Measurements from ENCODE around the gene CALN1.
A peak's percentile ranks its signal among the peaks of the same experiment; 100 is the strongest.
"Not testable (repeated sequence)": the region's sequence is repeated elsewhere in the genome, so short reads cannot be mapped to it uniquely, and the experiment has no call there.

Gene CALN1

DNA sequence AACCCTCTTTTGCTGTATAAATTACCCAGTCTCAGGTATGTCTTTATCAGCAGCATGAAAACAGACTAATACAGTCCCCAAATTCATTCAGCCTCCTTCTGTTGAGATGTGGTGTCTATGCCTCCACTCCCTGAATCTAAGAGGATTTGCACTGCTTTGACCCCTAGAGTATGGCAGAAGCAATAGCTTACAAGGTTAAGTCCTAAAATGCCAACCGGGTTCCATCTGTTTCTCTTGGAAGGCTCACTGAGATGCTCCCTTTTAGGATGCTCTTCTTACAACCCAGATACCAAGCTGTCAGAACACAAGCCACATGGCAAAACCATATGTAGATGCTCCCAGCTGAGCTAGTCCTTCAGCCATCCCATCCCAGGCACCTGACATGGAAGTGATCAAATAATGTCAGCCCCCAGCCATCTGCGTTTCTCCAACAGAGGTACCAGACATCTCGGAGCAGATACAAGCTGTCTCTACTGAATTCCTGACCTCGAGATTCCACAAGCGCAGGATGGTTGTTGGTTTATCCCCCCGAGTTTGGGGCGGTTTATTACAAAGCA, 20.2 kb downstream of the CALN1 start:
- H3K27me3 Mint-ChIP-seq, result no peaks in the 10 kb centered on the region
- H3K27ac Mint-ChIP-seq, result no peak overlapping the region
- no peaks in the 10 kb centered on the region for H3K4me1 Mint-ChIP-seq (ENCODE audit: low read depth)
- no peaks in the 10 kb centered on the region for H3K36me3 Mint-ChIP-seq (ENCODE audit: low read depth)
- peaks cover 5% of the 10 kb centered on the region for H3K9me3 Mint-ChIP-seq
- no peak overlapping the region for H3K4me3 Mint-ChIP-seq

DNA sequence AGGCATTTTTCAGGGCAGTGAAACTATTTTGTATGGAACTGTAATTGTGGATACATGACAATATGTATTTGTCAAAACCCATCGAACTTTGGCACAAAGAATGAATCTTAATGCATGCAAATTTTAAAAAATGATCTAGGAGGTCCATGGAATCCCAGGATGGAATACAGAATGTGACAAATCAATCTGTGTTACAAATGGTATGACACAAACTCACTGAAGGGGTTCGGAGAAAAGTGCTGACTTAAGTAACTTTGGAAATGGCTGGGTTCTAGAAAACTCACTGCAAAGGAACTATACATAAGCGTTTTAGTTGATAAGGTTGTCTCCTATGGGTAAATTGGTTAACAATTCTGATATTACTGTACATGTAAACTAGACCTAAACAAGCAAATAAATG, 26.0 kb downstream of the CALN1 start:
- Mint-ChIP-seq H3K27ac (no peak overlapping the region), H3K4me3 (no peak overlapping the region), H3K36me3 (ENCODE audit: low read depth) (no peaks in the 10 kb centered on the region), H3K4me1 (ENCODE audit: low read depth) (no peaks in the 10 kb centered on the region), H3K9me3 (peaks cover 4% of the 10 kb centered on the region), H3K27me3 (no peaks in the 10 kb centered on the region)

DNA sequence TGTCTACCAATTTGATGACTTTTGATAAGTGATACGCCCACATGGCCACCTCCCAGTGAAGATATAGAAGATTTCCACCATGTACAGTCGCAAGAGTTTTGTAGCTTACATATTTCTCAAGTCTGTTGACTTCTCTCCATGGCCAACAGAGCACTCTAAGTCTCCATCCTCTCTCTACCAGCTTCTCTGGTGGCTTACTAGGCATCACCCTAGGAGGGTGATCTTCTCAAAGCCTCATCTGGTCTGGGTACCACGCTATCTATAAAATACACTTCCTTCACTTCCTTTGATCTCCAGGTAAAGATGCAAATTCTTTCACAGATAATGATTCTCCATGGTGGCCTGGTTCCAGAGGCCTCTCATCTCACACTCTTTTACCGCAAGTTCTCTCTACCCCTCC, 49.9 kb downstream of the CALN1 start:
- Mint-ChIP-seq H3K4me3 (no peak overlapping the region), H3K27me3 (no peaks in the 10 kb centered on the region), H3K9me3 (no peaks in the 10 kb centered on the region), H3K27ac (no peak overlapping the region), H3K36me3 (ENCODE audit: low read depth) (no peaks in the 10 kb centered on the region), H3K4me1 (ENCODE audit: low read depth) (no peaks in the 10 kb centered on the region)

DNA sequence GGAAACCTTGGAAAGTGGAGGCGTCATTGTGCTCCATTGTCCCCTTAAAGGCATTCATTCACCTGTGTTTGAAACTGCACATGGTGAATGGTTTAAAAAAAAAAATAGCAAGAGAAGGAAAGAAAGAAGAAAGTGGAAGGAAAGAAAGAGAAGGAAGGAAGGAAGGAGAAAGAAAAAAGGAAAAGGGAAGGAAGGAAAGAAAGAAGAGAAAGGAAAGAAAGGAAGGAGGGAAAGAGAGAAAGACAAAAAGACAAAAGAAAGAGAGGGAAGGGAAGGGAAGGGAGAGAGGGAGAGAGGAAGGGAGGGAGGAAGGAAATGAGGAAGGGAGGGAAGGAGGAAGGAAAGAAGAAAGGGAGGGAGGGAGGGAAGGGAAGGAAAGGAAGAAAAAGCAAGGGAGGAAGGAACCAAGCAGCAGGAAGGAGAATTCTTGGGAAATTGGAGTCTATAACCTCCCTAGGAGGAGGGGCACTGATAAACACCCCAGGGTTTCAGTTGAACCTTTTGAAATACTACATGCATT, 66.9 kb downstream of the CALN1 start:
- Mint-ChIP-seq H3K4me1 (ENCODE audit: low read depth) (no peaks in the 10 kb centered on the region), H3K9me3 (peaks cover 3% of the 10 kb centered on the region), H3K27ac (peak overlapping the region; percentile 12), H3K36me3 (ENCODE audit: low read depth) (no peaks in the 10 kb centered on the region), H3K27me3 (no peaks in the 10 kb centered on the region), H3K4me3 (no peak overlapping the region)

DNA sequence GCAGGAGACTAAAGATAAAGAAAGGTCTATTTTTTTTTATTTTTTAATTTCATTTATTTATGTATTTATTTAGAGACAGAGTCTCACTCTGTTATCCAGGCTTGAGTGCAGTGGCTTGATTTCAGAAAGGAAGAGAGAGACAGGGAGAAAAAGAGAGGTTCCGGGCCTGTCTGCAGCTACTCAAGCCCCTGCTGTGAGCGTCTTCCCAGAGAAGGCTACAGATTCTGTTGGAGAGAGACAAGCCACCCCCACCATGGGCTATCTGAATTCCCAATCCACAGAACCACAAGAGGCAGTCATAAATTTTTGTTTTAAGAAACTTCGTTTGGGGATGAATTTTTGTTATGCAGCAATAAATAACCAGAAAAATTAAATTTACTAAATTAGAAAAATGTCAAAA, 68.1 kb downstream of the CALN1 start:
- Mint-ChIP-seq H3K36me3 (ENCODE audit: low read depth) (no peaks in the 10 kb centered on the region), H3K4me3 (no peak overlapping the region), H3K4me1 (ENCODE audit: low read depth) (no peaks in the 10 kb centered on the region), H3K27me3 (peaks cover 3% of the 10 kb centered on the region), H3K9me3 (peaks cover 10% of the 10 kb centered on the region), H3K27ac (no peak overlapping the region)

DNA sequence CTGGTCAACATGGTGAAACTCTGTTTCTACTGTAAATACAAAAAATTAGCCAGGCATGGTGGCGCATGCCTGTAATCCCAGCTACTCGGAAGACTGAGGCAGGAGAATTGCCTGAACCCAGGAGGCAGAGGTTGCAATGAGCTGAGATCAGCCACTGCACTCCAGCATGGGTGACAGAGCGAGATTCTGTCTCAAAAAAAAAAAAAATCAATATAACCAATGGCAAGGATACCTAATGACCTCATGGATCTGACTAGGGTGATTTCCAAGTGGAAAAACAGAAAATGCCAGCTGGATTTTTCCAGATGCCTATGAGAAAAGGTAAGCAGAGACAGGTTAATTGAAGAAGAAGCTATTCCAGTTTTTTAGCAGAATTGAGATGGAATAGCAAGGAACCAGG, 68.8 kb downstream of the CALN1 start:
- H3K4me3 Mint-ChIP-seq; H3K4me1 Mint-ChIP-seq (ENCODE audit: low read depth); H3K36me3 Mint-ChIP-seq (ENCODE audit: low read depth); H3K27me3 Mint-ChIP-seq; H3K27ac Mint-ChIP-seq: not testable (repeated sequence)
- peaks cover 12% of the 10 kb centered on the region for H3K9me3 Mint-ChIP-seq

DNA sequence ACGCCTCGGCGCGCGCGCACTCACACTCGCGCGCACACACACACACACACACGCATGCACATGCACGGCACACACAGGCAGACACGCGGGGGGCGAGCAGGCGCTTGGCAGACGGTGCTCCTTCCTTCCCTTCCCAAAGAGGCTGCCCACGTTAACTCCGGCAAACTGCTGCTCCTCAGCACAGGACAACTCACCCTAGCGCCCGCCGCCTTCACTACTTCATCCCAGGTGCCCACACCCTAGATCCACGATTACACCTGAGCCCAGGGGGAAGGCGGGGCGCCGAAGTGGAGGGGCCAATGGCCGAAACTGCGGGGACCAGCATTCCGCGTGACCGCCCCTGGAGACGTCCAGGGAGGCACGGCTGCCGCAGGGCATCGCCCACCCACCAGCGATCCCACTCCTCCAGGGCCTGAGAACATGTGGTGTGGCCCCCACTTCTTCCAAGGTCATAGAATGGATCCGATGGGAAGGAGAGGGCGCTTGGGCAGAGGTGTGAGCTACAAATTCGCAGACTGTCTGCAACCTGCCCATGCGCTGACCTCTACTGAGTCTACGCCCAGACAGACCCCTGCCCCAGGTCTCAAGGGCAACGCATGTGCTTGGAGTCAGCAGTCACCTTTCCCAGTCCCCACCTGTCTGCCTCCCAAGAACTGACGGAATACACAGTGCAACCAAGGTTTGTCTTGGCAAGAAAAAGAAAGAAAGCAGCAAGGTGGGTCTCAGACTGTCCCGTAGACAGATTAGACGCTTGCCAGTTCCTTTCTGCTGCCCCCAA, 74.6 kb downstream of the CALN1 start:
- Mint-ChIP-seq H3K4me1 (ENCODE audit: low read depth) (no peaks in the 10 kb centered on the region), H3K27ac (no peak overlapping the region), H3K27me3 (peaks cover 31% of the 10 kb centered on the region), H3K9me3 (peaks cover 17% of the 10 kb centered on the region), H3K4me3 (no peak overlapping the region), H3K36me3 (ENCODE audit: low read depth) (no peaks in the 10 kb centered on the region)

DNA sequence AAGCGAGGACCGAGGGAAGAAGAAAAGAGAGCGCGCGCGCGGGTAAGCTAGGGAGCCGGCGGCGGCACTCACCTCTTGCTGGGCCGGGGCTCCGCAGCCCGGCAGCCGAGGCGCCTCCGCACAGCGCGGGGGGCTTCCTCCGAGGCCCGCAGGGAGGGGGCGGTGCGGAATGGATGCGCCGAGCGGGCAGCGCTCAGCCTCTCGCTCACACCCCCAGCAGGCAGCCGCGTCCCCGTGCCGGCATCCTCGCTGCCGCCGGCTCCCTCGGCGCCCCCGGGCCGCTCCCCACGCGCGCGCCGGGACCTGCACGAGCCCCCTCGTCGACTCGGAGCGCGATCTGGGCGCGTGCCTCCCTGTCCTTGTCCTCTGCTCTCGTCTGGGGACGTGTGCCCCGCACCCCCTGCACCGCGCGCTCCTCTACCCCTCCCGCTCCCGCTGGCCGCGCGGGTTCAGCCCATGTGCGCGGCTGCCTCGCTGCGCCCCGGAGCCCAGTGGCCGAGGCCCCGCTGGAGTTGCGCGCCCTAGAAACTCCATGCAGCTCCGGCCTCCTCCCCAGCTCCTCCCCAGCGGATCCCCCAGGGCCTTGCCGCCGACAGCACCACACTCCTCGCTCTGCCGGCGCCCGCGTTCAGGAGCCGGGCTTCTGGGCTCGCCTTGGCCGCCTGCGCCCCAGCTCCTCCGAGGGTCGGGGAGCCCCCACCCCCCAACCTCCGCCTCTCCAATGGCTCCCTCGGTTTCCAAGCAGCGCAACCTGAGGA, 75.3 kb downstream of the CALN1 start:
- no peak overlapping the region for H3K27ac Mint-ChIP-seq
- H3K27me3 Mint-ChIP-seq, result peaks cover 31% of the 10 kb centered on the region
- H3K4me3 Mint-ChIP-seq, result no peak overlapping the region
- H3K9me3 Mint-ChIP-seq, result peaks cover 17% of the 10 kb centered on the region
- no peaks in the 10 kb centered on the region for H3K36me3 Mint-ChIP-seq (ENCODE audit: low read depth)
- no peaks in the 10 kb centered on the region for H3K4me1 Mint-ChIP-seq (ENCODE audit: low read depth)

DNA sequence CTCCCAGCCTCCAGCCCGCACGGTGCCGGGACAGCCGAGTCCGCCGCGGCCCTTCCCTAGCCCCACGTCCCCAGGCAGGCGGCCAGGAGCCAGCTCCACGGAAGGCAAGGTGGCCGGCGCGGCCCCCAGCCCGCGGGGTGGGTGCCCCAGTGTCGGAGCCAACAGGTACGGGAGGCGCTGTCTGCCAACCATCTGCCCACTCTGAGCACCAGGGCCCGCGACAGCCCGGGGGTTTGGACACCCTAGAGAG, 75.8 kb downstream of the CALN1 start:
- no peak overlapping the region for H3K4me3 Mint-ChIP-seq
- no peak overlapping the region for H3K27ac Mint-ChIP-seq
- peaks cover 14% of the 10 kb centered on the region for H3K9me3 Mint-ChIP-seq
- H3K36me3 Mint-ChIP-seq (ENCODE audit: low read depth), result no peaks in the 10 kb centered on the region
- peaks cover 31% of the 10 kb centered on the region for H3K27me3 Mint-ChIP-seq
- no peaks in the 10 kb centered on the region for H3K4me1 Mint-ChIP-seq (ENCODE audit: low read depth)

DNA sequence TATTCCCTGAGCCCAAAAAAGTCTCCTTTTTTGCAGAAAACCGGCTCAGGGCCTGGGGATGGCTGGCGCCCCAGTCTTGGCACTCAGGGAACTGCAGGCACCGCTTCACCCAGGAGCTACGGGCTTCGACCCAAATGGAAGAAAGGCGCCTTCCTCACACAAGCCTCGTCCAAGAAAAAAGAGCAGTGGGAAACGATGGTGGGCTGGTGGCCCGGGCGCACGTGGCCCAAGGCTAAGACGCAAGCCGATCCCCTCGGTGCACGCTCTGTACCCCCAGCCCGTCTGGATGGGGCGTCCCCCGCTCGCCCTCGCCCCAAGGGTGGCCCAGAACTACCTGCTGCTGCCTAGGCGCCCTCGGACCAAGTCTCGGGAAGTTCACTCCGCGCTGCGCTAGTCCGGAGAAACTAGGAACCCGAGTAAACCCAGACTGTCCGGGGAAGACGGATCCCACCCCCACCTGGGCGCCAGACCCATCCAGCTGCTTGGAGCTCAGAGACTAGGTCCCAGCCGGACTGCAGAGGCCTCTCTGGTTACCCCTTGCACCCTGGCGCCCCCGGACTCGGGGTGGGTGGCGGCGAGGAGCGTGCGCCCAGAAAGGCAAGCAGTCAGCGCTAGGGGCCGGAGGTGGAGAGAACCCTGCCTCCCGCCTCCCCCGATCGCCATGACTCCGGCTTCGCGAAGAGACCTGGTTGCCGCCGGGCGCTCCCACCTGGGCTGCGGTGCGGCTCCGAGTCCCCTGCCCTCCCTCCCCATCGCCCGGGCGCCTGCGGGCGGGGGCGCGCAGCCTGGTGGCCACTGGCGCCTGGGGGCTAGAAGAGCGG, 76.4 kb downstream of the CALN1 start:
- no peaks in the 10 kb centered on the region for H3K36me3 Mint-ChIP-seq (ENCODE audit: low read depth)
- H3K27ac Mint-ChIP-seq, result no peak overlapping the region
- no peak overlapping the region for H3K4me3 Mint-ChIP-seq
- H3K27me3 Mint-ChIP-seq, result peaks cover 31% of the 10 kb centered on the region
- peaks cover 16% of the 10 kb centered on the region for H3K9me3 Mint-ChIP-seq
- no peaks in the 10 kb centered on the region for H3K4me1 Mint-ChIP-seq (ENCODE audit: low read depth)

DNA sequence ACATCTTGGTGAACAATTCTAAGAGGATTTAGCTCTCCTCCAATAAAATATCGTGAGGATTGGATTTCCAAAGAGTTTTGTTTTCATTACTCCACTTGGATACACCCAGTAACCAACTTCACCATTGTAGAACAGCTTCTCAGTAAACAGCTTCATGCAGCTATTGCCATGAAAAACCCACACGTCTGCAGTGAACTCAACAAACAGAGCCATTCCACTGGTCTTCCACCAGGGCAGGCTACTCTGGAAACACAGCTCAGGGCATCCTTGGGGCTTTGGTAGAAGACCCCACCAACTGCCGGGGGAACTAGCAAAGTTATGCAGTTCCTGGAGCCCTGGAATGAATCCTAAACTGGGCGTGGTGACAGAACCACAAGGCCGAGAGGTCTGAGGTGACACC, 77.4 kb downstream of the CALN1 start:
- peaks cover 17% of the 10 kb centered on the region for H3K9me3 Mint-ChIP-seq
- no peaks in the 10 kb centered on the region for H3K4me1 Mint-ChIP-seq (ENCODE audit: low read depth)
- H3K27ac Mint-ChIP-seq, result no peak overlapping the region
- no peak overlapping the region for H3K4me3 Mint-ChIP-seq
- no peaks in the 10 kb centered on the region for H3K36me3 Mint-ChIP-seq (ENCODE audit: low read depth)
- H3K27me3 Mint-ChIP-seq, result peaks cover 31% of the 10 kb centered on the region

DNA sequence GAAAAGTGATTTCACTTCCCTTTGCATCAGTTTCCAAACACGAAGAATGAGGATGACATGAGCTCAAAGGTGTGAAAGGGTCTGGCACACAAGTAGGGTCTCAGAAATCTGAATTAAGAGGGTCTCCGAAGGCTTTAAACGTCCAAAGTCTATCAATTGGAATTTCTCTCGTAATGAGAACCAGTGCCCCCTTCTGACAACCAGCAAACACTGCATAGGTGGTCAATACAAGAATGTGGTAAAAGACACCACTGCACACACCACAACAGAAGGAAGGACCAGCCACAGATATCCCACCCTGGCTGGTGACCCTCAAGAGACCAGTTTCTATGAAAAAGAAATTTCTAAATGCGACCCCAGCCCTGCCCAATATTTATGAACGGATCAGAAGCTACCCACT, 78.1 kb downstream of the CALN1 start:
- H3K9me3 Mint-ChIP-seq, result peaks cover 11% of the 10 kb centered on the region

DNA sequence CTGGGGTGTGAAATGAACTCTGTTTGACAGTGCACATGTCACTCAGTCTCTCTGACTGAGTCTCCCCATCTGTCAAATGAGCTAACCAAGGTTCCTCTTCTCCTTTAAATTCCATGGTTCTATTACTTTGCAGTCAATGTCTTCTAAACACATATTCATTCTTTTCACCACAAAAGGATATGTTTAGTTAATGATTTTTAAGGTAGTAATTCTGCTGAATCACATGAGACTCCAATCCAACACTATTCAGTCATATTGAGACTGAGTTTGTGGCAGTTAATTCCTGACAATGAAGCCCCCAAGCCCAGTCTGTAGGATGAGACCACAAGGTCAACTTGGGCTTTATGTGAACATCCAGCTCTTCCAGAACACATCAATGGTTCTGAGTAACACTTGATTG, 85.3 kb downstream of the CALN1 start:
- Mint-ChIP-seq H3K9me3 (peaks cover 7% of the 10 kb centered on the region), H3K36me3 (ENCODE audit: low read depth) (no peaks in the 10 kb centered on the region), H3K4me1 (ENCODE audit: low read depth) (no peaks in the 10 kb centered on the region), H3K27ac (no peak overlapping the region), H3K27me3 (no peaks in the 10 kb centered on the region), H3K4me3 (no peak overlapping the region)

More for the DNA sequence above, 78.1 kb downstream of the CALN1 start:
- peaks cover 29% of the 10 kb centered on the region for H3K27me3 Mint-ChIP-seq
- no peak overlapping the region for H3K4me3 Mint-ChIP-seq
- H3K36me3 Mint-ChIP-seq (ENCODE audit: low read depth), result no peaks in the 10 kb centered on the region
- H3K4me1 Mint-ChIP-seq (ENCODE audit: low read depth), result no peaks in the 10 kb centered on the region
- H3K27ac Mint-ChIP-seq, result no peak overlapping the region

DNA sequence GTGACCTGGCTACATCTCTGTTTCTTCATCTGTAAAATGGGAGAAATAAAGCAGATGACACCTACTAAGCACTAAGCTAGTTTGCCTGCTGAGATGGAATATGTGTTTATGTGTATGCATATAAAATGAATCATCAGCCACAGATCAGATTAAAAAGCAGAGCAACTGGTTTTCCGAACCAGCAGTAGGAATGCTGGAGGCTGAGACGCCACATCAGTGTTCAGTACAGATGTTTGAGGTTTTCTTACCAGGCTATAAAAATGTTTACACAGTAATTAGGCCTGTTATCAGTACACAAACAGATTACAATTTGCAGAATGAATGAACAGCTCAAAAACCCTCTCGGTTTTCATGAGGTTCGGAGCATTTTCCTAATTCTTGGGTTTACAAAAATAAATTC, 85.8 kb downstream of the CALN1 start:
- no peaks in the 10 kb centered on the region for H3K27me3 Mint-ChIP-seq
- no peaks in the 10 kb centered on the region for H3K4me1 Mint-ChIP-seq (ENCODE audit: low read depth)
- H3K4me3 Mint-ChIP-seq, result no peak overlapping the region

DNA sequence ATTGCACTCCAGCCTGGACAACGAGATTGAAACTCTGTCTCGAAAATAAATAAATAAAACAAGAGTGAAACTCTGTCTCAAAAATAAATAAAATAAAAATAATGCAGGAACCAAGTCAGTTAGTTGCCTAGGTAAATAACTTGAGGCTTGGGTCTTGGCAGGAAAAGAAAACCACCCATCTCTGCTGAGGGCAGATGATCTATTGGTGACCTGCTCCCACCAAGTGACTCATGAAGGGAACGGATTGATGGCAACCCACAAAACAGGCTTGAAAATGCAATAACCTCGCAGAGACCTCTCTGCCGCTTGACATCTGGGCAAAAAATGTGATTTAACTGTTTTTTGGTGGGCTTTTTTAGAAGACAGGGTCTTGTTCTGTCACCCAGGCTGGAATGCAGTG, 86.6 kb downstream of the CALN1 start:
- Mint-ChIP-seq H3K27me3 (no peaks in the 10 kb centered on the region), H3K9me3 (peaks cover 7% of the 10 kb centered on the region), H3K4me1 (ENCODE audit: low read depth) (no peaks in the 10 kb centered on the region), H3K4me3 (no peak overlapping the region), H3K36me3 (ENCODE audit: low read depth) (no peaks in the 10 kb centered on the region), H3K27ac (no peak overlapping the region)

More for the DNA sequence above, 85.8 kb downstream of the CALN1 start:
- peaks cover 7% of the 10 kb centered on the region for H3K9me3 Mint-ChIP-seq
- no peaks in the 10 kb centered on the region for H3K36me3 Mint-ChIP-seq (ENCODE audit: low read depth)
- no peak overlapping the region for H3K27ac Mint-ChIP-seq
